Measurements from ENCODE around the gene ACVR1B.
A peak's percentile ranks its signal among the peaks of the same experiment; 100 is the strongest.

The ACVR1B gene

GRCh38 chr12:52032804-52033445 lies 81.4 kb downstream of the ACVR1B start (continued):
- TF ChIP-seq ZNF423 (tag by site-specific recombination; IDR thresholded peaks at IDR 0.05) (peak; percentile 50; the same call in 1 of the 2 replicates), ZFP3 (tag by site-specific recombination; IDR thresholded peaks at IDR 0.05; ENCODE audit: low read depth) (no peak), PRDM10 (tag by site-specific recombination; IDR thresholded peaks at IDR 0.05) (0 out of 2 replicates have a peak, but pooled peaks have one; percentile 19), ZNF335 (tag by site-specific recombination; conservative IDR thresholded peaks at IDR 0.05) (peak; percentile 73), ZBTB48 (tag by site-specific recombination; IDR thresholded peaks at IDR 0.05) (no peak), REST (tag by site-specific recombination; IDR thresholded peaks at IDR 0.05) (no peak), ZNF571 (tag by site-specific recombination; IDR thresholded peaks at IDR 0.05) (no peak), TSHZ1 (tag by site-specific recombination; IDR thresholded peaks at IDR 0.05; ENCODE audit: borderline replicate concordance) (0 out of 2 replicates have a peak, but pooled peaks have one; percentile 41), ZIC2 (tag by site-specific recombination; IDR thresholded peaks at IDR 0.05) (peak; percentile 79), ZNF837 (tag by site-specific recombination; IDR thresholded peaks at IDR 0.05) (no peak), ZSCAN4 (tag by site-specific recombination; IDR thresholded peaks at IDR 0.05) (no peak), ZNF48 (tag by site-specific recombination; IDR thresholded peaks at IDR 0.05) (no peak), SETDB1 (IDR thresholded peaks at IDR 0.05; ENCODE audit: insufficient read length, low read length) (no peak), ZBTB11 (tag by site-specific recombination; conservative IDR thresholded peaks at IDR 0.05; ENCODE audit: low read depth) (peak; percentile 86), BCL11B (tag by site-specific recombination; IDR thresholded peaks at IDR 0.05; ENCODE audit: low read depth) (peak; percentile 79; the same call in 1 of the 2 replicates), KLF1 (tag by site-specific recombination; IDR thresholded peaks at IDR 0.05) (peak; percentile 81), ZNF324 (tag by site-specific recombination; IDR thresholded peaks at IDR 0.05) (no peak), ZNF843 (tag by site-specific recombination; IDR thresholded peaks at IDR 0.05) (no peak), ZNF155 (tag by site-specific recombination; IDR thresholded peaks at IDR 0.05) (no peak)
- TF ChIP-seq, protein P1, sequence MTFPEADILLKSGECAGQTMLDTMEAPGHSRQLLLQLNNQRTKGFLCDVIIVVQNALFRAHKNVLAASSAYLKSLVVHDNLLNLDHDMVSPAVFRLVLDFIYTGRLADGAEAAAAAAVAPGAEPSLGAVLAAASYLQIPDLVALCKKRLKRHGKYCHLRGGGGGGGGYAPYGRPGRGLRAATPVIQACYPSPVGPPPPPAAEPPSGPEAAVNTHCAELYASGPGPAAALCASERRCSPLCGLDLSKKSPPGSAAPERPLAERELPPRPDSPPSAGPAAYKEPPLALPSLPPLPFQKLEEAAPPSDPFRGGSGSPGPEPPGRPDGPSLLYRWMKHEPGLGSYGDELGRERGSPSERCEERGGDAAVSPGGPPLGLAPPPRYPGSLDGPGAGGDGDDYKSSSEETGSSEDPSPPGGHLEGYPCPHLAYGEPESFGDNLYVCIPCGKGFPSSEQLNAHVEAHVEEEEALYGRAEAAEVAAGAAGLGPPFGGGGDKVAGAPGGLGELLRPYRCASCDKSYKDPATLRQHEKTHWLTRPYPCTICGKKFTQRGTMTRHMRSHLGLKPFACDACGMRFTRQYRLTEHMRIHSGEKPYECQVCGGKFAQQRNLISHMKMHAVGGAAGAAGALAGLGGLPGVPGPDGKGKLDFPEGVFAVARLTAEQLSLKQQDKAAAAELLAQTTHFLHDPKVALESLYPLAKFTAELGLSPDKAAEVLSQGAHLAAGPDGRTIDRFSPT (tag by site-specific recombination; IDR thresholded peaks at IDR 0.05): no peak
- TF ChIP-seq, protein P2, sequence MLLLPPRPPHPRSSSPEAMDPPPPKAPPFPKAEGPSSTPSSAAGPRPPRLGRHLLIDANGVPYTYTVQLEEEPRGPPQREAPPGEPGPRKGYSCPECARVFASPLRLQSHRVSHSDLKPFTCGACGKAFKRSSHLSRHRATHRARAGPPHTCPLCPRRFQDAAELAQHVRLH (tag by site-specific recombination; IDR thresholded peaks at IDR 0.05): no peak

Measured in HEK293 (cell line).